NCI-H345 treated with DMSO at 0.1 percent for 48 hours (cell line): ENCODE measurements around the gene SYVN1.

Experiments
- DNase-seq: peaks from one replicate; lab custom pipeline; 2025; ENCODE audit not compliant: unreplicated experiment; lab: John Stamatoyannopoulos, UW

SYVN1 gene

GRCh38 chr11:65112546-65113360, 21.6 kb downstream of the SYVN1 start:
- DNase-seq: peak; percentile 5

- peak; percentile 92 for DNase-seq
Measured at GRCh38 chr11:65111744-65112545, 22.4 kb downstream of the SYVN1 start, which contains the start of gene TM7SF2. Gene TM7SF2 (plus strand): TSS chr11:65111872. CDS start chr11:65112016, 144 bp downstream.

GRCh38 chr11:65111159-65111743, 23.1 kb downstream of the SYVN1 start:
- no peak for DNase-seq

- peak; percentile 55 for DNase-seq
Measured at GRCh38 chr11:65110354-65110861, 23.9 kb downstream of the SYVN1 start.

- no peak for DNase-seq
Measured at GRCh38 chr11:65109231-65110198, 24.8 kb downstream of the SYVN1 start.

- no peak for DNase-seq
Measured at GRCh38 chr11:65108469-65109123, 25.7 kb downstream of the SYVN1 start.

- DNase-seq: no peak
Measured at GRCh38 chr11:65107751-65108468, 26.4 kb downstream of the SYVN1 start.

- DNase-seq: no peak
Measured at GRCh38 chr11:65107078-65107477, 27.2 kb downstream of the SYVN1 start.

GRCh38 chr11:65104628-65105027, 29.7 kb downstream of the SYVN1 start:
- no peak for DNase-seq

GRCh38 chr11:65103476-65103875, 30.8 kb downstream of the SYVN1 start:
- DNase-seq: no peak

GRCh38 chr11:65102142-65103095, 31.9 kb downstream of the SYVN1 start:
- no peak for DNase-seq

GRCh38 chr11:65100674-65101350, 33.5 kb downstream of the SYVN1 start:
- DNase-seq: no peak

GRCh38 chr11:65096926-65097325, 37.4 kb downstream of the SYVN1 start:
- no peak for DNase-seq

GRCh38 chr11:65095974-65096806, 38.1 kb downstream of the SYVN1 start, which contains the start of gene VPS51:
Gene VPS51 (plus strand): TSS chr11:65096214. CDS start chr11:65096251, 37 bp downstream.
- DNase-seq: peak; percentile 66

- no peak for DNase-seq
Measured at GRCh38 chr11:65095427-65095826, 38.9 kb downstream of the SYVN1 start.

- DNase-seq: no peak
Measured at GRCh38 chr11:65090628-65091027, 43.7 kb downstream of the SYVN1 start.
